Measurements from ENCODE around the gene CLEC14A.

CLEC14A gene

DNA sequence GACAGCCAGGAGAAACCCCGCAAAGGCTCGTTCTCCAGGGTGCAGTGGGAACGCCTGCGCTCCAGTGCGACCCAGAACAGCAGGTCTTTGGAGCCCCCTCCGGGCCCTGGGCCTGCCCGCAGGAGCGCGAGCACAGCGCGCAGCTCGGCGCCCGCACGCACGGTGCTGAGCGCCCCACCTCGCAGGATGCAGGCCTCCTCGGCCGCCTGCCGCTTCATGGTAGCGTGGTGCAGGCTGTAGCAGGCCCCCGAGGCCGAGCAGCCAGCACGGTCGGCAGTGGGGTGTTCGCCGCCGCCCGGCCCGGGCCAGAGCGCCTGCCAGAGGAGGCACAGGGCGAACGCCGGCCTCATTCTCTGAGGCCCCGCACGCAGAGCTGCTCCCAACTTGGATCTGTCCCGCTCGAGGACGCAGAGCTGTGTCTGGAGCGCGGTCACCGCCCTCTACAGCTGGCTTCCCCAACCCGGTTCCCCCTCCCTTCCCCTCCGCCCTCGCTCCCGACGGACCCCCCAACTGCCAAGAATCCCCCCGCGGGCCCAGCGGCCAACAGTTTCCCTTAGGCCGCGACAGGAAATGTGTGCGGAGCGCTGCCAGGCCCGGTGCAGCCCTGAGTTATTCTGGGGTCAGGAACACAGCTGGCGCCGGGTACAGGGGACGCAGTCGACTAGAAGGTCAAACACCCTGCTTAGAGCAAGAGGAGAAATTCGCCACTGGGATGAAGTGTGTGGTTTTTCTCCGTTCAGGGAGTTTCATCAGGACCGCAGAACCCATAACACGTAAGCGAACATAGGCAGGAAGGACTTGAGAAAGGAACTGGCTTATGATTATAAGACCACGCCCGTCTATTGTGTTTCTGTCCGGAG lies at the start of gene CLEC14A:
Gene CLEC14A, minus strand, starts transcription at position 421 of the 860 bp plus-strand sequence. Its CDS starts 71 bp downstream, at position 350.
- Histone ChIP-seq H3K27me3 (ENCODE audit: control insufficient read depth, insufficient read depth, low read length) (peaks cover 30% of the 10 kb centered on the region), H3K4me1 (ENCODE audit: control insufficient read depth, insufficient read depth, low read length) (peaks cover 4% of the 10 kb centered on the region), H3K9ac (ENCODE audit: low read length) (peak within 1 kb of the TSS; percentile 7), H3K36me3 (ENCODE audit: control insufficient read depth, insufficient read depth, low read length) (no peaks in the 10 kb centered on the region), H3K9me3 (ENCODE audit: control insufficient read depth, low read length) (no peaks in the 10 kb centered on the region), H3K4me3 (ENCODE audit: low read length) (peak within 1 kb of the TSS; percentile 25)

DNA sequence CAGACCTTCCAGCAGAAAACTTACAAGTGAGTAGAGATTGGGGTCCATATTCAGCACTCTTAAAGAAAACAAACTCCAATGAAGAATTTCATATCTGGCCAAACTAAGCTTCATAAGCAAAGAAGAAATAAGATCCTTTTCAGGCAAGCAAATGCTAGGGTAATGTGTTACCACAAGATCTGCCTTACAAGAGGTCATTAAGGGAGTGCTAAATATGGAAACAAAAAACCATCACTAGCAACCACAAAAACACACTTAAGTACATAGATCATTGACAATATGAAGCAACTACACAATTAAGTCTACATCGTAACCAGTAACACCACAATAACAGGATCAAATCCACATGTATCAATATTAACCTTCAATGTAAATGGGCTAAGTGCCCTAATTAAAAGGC lies 47.1 kb upstream of the CLEC14A start:
- no peaks in the 10 kb centered on the region for H3K9me3 ChIP-seq (ENCODE audit: control insufficient read depth, low read length)
- no peak overlapping the region for H3K4me3 ChIP-seq (ENCODE audit: low read length)
- H3K27me3 ChIP-seq (ENCODE audit: control insufficient read depth, insufficient read depth, low read length), result no peaks in the 10 kb centered on the region
- H3K9ac ChIP-seq (ENCODE audit: low read length), result no peak overlapping the region
- no peaks in the 10 kb centered on the region for H3K4me1 ChIP-seq (ENCODE audit: control insufficient read depth, insufficient read depth, low read length)
- H3K36me3 ChIP-seq (ENCODE audit: control insufficient read depth, insufficient read depth, low read length), result no peaks in the 10 kb centered on the region

DNA sequence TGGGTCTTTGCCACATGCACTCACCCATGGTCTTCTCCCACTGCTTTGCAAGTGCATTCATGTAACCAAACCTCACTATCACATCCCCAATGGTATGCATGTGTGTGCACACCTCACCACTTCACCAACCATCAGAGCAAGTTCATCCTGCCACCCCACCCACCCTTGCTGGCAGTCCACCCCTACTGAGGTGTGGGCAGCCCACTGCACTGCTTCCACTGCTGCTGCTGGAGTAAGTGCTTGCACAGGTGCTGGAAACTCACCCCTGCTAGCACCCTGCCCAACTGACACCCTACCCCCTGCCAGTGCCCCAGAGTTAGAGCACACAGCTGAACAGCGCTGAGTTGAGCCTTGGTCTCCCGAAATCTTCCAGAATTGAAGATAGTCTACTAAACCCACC lies 46.1 kb upstream of the CLEC14A start:
- H3K4me1 ChIP-seq (ENCODE audit: control insufficient read depth, insufficient read depth, low read length), result no peaks in the 10 kb centered on the region
- no peaks in the 10 kb centered on the region for H3K36me3 ChIP-seq (ENCODE audit: control insufficient read depth, insufficient read depth, low read length)
- H3K9ac ChIP-seq (ENCODE audit: low read length), result no peak overlapping the region
- no peaks in the 10 kb centered on the region for H3K9me3 ChIP-seq (ENCODE audit: control insufficient read depth, low read length)
- no peaks in the 10 kb centered on the region for H3K27me3 ChIP-seq (ENCODE audit: control insufficient read depth, insufficient read depth, low read length)
- no peak overlapping the region for H3K4me3 ChIP-seq (ENCODE audit: low read length)

DNA sequence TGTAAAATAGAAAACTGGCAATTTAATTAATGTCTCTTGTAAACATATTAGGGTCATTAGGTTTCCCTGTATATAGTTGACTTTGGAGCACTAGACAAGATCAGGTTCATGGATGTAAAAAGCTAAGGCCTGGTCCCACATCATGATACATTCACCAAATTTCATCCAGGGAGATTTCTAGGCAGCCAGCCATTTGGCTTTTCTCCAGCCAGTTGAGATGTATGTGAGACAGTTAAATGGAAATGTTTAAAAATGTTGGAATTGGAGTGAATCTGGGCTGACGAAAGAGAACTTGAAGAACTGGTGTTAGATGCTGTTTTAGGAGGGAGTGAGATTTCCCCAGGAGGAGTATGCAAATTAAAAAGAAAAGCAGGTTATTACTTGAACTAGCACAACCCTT lies 41.8 kb upstream of the CLEC14A start:
- Histone ChIP-seq H3K36me3 (ENCODE audit: control insufficient read depth, insufficient read depth, low read length) (no peaks in the 10 kb centered on the region), H3K9me3 (ENCODE audit: control insufficient read depth, low read length) (no peaks in the 10 kb centered on the region), H3K4me3 (ENCODE audit: low read length) (no peak overlapping the region), H3K9ac (ENCODE audit: low read length) (no peak overlapping the region), H3K27me3 (ENCODE audit: control insufficient read depth, insufficient read depth, low read length) (no peaks in the 10 kb centered on the region), H3K4me1 (ENCODE audit: control insufficient read depth, insufficient read depth, low read length) (no peaks in the 10 kb centered on the region)

DNA sequence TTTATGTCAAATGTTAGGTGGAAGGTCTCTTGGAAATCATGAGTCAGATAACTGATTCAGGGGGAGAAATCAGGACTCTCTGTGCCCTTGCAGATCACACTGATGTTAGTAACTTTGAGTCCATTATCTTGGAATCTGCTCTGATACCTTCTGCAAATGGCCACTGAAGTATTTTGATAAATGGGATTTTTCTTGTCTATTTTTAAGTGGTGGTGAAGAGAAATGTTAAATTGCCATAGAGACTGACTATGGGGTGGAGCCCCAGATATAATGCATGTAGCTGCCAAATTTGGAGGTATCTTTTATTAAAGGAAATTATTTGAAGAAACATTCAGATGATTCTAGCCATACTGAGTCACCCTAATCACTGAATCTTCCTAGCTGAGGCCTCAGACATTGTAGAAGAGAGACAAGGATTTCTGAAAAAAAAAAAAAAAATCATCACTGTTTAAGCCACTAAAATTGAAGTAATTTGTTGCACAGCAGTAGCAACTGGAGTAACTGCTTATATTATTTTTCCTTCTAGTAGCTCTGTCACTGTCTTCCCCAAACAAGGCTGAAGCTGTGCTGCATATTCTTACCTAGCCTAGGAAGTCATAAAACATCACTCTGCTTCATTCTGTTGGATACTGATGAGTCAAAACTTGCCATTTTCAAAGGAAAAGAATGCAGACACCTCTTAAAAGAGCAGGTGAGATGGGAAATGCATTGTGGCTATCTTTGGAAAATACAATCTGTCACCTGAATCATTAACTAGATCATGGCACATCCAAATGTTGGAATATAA lies 36.0 kb upstream of the CLEC14A start:
- Histone ChIP-seq H3K9ac (ENCODE audit: low read length) (no peak overlapping the region), H3K27me3 (ENCODE audit: control insufficient read depth, insufficient read depth, low read length) (no peaks in the 10 kb centered on the region), H3K4me1 (ENCODE audit: control insufficient read depth, insufficient read depth, low read length) (no peaks in the 10 kb centered on the region), H3K36me3 (ENCODE audit: control insufficient read depth, insufficient read depth, low read length) (no peaks in the 10 kb centered on the region), H3K4me3 (ENCODE audit: low read length) (no peak overlapping the region), H3K9me3 (ENCODE audit: control insufficient read depth, low read length) (no peaks in the 10 kb centered on the region)

DNA sequence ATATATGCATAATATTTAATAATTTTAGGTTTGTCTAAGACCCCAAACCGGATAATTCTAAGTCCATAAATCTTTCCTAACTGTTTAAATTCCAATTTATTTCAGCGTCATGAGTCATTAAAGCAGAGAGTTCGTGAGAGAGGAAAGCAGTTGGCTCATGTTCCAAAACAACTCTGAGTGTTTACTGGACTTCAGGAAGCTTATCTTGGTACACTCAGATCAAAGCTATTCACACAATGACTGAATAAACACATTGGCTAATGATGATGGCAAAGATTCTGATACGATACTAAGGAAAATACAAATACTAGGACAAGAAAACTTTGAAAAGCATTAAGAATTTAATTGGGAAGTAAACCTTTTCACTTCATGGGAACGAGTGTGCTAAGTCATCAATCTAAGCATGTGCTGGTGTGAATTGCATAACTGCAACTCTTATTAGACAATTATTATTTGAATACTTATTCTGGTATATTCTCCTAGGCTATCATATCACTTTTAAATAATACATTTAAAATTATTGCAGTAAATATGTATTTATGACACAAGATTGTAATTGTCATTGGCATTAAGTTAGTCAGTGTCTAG lies 34.8 kb upstream of the CLEC14A start:
- Histone ChIP-seq H3K9me3 (ENCODE audit: control insufficient read depth, low read length) (no peaks in the 10 kb centered on the region), H3K36me3 (ENCODE audit: control insufficient read depth, insufficient read depth, low read length) (no peaks in the 10 kb centered on the region), H3K27me3 (ENCODE audit: control insufficient read depth, insufficient read depth, low read length) (no peaks in the 10 kb centered on the region), H3K9ac (ENCODE audit: low read length) (no peak overlapping the region), H3K4me1 (ENCODE audit: control insufficient read depth, insufficient read depth, low read length) (no peaks in the 10 kb centered on the region), H3K4me3 (ENCODE audit: low read length) (no peak overlapping the region)

DNA sequence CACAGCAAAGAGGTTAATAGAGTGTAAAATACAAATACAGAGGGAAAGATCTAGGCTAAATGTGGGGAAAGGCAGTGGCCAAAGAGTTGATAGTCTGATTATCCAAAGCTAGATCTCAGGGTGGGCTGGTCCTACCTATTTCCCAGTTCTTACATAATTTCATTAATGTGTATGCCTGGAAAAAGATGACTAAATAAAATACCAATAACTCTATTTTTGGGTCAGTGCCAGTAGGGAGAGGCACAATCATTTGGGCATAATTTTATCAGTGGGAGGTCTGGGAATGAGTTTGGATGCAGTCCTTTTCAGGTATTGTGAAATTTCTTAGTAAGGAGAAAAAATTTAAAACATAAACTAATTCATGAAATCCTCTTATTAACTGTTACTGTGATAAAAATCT lies 30.6 kb upstream of the CLEC14A start:
- no peaks in the 10 kb centered on the region for H3K36me3 ChIP-seq (ENCODE audit: control insufficient read depth, insufficient read depth, low read length)
- no peaks in the 10 kb centered on the region for H3K4me1 ChIP-seq (ENCODE audit: control insufficient read depth, insufficient read depth, low read length)
- no peaks in the 10 kb centered on the region for H3K27me3 ChIP-seq (ENCODE audit: control insufficient read depth, insufficient read depth, low read length)
- no peak overlapping the region for H3K9ac ChIP-seq (ENCODE audit: low read length)
- H3K9me3 ChIP-seq (ENCODE audit: control insufficient read depth, low read length), result no peaks in the 10 kb centered on the region
- no peak overlapping the region for H3K4me3 ChIP-seq (ENCODE audit: low read length)

GRCh38 chr14:38285962-38286361 lies 30.1 kb upstream of the CLEC14A start:
- Histone ChIP-seq H3K9me3 (ENCODE audit: control insufficient read depth, low read length) (no peaks in the 10 kb centered on the region), H3K9ac (ENCODE audit: low read length) (no peak overlapping the region), H3K4me3 (ENCODE audit: low read length) (no peak overlapping the region), H3K27me3 (ENCODE audit: control insufficient read depth, insufficient read depth, low read length) (no peaks in the 10 kb centered on the region), H3K36me3 (ENCODE audit: control insufficient read depth, insufficient read depth, low read length) (no peaks in the 10 kb centered on the region), H3K4me1 (ENCODE audit: control insufficient read depth, insufficient read depth, low read length) (no peaks in the 10 kb centered on the region)

- H3K27me3 ChIP-seq (ENCODE audit: control insufficient read depth, insufficient read depth, low read length), result no peaks in the 10 kb centered on the region
- no peak overlapping the region for H3K9ac ChIP-seq (ENCODE audit: low read length)
- no peaks in the 10 kb centered on the region for H3K36me3 ChIP-seq (ENCODE audit: control insufficient read depth, insufficient read depth, low read length)
- no peaks in the 10 kb centered on the region for H3K9me3 ChIP-seq (ENCODE audit: control insufficient read depth, low read length)
- H3K4me1 ChIP-seq (ENCODE audit: control insufficient read depth, insufficient read depth, low read length), result no peaks in the 10 kb centered on the region
- no peak overlapping the region for H3K4me3 ChIP-seq (ENCODE audit: low read length)
Observed at GRCh38 chr14:38282936-38283335, 27.0 kb upstream of the CLEC14A start.

DNA sequence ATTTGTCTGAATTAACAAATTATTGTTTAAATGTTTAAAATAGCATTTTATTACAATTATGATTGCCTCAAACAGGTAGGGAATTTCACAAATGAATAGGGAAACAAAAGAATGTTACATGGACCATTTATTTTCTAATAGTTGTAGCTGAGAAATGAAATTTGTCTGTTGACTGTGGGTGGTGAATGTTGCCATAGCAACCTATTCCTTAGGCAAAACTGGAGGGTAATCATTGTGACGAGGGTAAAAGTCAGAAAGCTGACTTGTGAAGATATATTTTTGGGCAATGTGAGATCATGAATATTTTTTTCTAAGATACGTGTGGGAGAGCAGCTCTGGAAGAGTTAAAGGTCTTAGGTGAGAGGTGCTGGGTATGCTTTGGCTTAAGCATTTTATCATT lies 24.2 kb upstream of the CLEC14A start:
- no peaks in the 10 kb centered on the region for H3K36me3 ChIP-seq (ENCODE audit: control insufficient read depth, insufficient read depth, low read length)
- no peaks in the 10 kb centered on the region for H3K27me3 ChIP-seq (ENCODE audit: control insufficient read depth, insufficient read depth, low read length)
- no peaks in the 10 kb centered on the region for H3K4me1 ChIP-seq (ENCODE audit: control insufficient read depth, insufficient read depth, low read length)
- no peak overlapping the region for H3K9ac ChIP-seq (ENCODE audit: low read length)
- H3K4me3 ChIP-seq (ENCODE audit: low read length), result no peak overlapping the region
- H3K9me3 ChIP-seq (ENCODE audit: control insufficient read depth, low read length), result no peaks in the 10 kb centered on the region

DNA sequence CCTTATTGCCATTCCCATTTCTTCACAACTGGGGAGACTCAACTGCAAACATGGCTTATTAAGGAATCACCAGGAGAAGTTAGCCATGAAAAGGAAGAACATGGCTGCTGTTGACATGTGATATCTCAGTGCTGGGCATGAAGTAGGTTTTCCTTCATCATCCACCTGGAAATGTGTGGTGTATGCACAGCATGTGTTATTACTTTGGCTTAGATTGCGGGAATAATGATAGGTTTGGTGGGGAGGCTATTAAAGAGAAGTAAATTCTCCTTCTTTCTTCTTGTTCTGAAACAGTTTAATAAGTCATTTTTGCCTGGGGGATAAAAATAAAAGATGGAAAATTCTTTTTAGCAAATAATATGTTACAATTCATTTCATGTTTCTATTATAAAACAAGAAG lies 23.7 kb upstream of the CLEC14A start:
- no peaks in the 10 kb centered on the region for H3K27me3 ChIP-seq (ENCODE audit: control insufficient read depth, insufficient read depth, low read length)
- H3K9me3 ChIP-seq (ENCODE audit: control insufficient read depth, low read length), result no peaks in the 10 kb centered on the region
- no peaks in the 10 kb centered on the region for H3K36me3 ChIP-seq (ENCODE audit: control insufficient read depth, insufficient read depth, low read length)
- H3K9ac ChIP-seq (ENCODE audit: low read length), result no peak overlapping the region
- no peaks in the 10 kb centered on the region for H3K4me1 ChIP-seq (ENCODE audit: control insufficient read depth, insufficient read depth, low read length)
- H3K4me3 ChIP-seq (ENCODE audit: low read length), result no peak overlapping the region

GRCh38 chr14:38278035-38278434 lies 22.1 kb upstream of the CLEC14A start:
- Histone ChIP-seq H3K4me1 (ENCODE audit: control insufficient read depth, insufficient read depth, low read length) (no peaks in the 10 kb centered on the region), H3K4me3 (ENCODE audit: low read length) (no peak overlapping the region), H3K27me3 (ENCODE audit: control insufficient read depth, insufficient read depth, low read length) (no peaks in the 10 kb centered on the region), H3K9me3 (ENCODE audit: control insufficient read depth, low read length) (no peaks in the 10 kb centered on the region), H3K36me3 (ENCODE audit: control insufficient read depth, insufficient read depth, low read length) (no peaks in the 10 kb centered on the region), H3K9ac (ENCODE audit: low read length) (no peak overlapping the region)
